Neural progenitor cell (in vitro differentiated cells): ENCODE results near the gene MMP17. TPM values are rescaled to one million over a fixed set of nuclear protein-coding genes. Genes with fewer than 3 reads are reported as not detected.
A peak's percentile ranks its signal among the peaks of the same experiment; 100 is the strongest.

Experiments used
- DNase-seq: peaks from one replicate; pipeline ENCODE4 v3.0.0-alpha.2; 2016; ENCODE audit warnings: low spot score
- H2AFZ ChIP-seq: fragments of 200-600 bp; sonication (generic); replicated peaks from 2 replicates; pipeline ENCODE4 v1.6.1; 2016; ENCODE audit warnings: antibody characterized with exemption
- H3F3A ChIP-seq: fragments of 200-600 bp; sonication (generic); 2 replicates; pipeline ENCODE4 v1.6.1; 2016; ENCODE audit warnings: antibody characterized with exemption, low read depth
- H3K27ac ChIP-seq: fragments of 200-600 bp; sonication (generic); 2 replicates; pipeline ENCODE4 v1.5.1; 2016; ENCODE audit warnings: mild to moderate bottlenecking
- H3K27me3 ChIP-seq: fragments of 200-600 bp; sonication (generic); 2 replicates; pipeline ENCODE4 v1.6.1; 2016; ENCODE audit warnings: mild to moderate bottlenecking, moderate library complexity
- H3K36me3 ChIP-seq: fragments of 200-600 bp; sonication (generic); 2 replicates; pipeline ENCODE4 v1.5.1; 2016
- H3K4me1 ChIP-seq: fragments of 200-600 bp; sonication (generic); 2 replicates; pipeline ENCODE4 v1.6.1; 2016; ENCODE audit warnings: mixed run types
- H3K4me2 ChIP-seq: fragments of 200-600 bp; sonication (generic); 2 replicates; pipeline ENCODE4 v1.6.1; 2016
- H3K4me3 ChIP-seq: fragments of 200-600 bp; sonication (generic); 2 replicates; pipeline ENCODE4 v1.5.1; 2016
- H3K79me2 ChIP-seq: fragments of 200-600 bp; sonication (generic); 2 replicates; pipeline ENCODE4 v1.6.1; 2016; ENCODE audit warnings: low read depth
- H3K9ac ChIP-seq: fragments of 200-600 bp; sonication (generic); 2 replicates; pipeline ENCODE4 v1.6.1; 2016
- H3K9me3 ChIP-seq: fragments of 200-600 bp; sonication (generic); 2 replicates; pipeline ENCODE4 v1.5.1; 2016; ENCODE audit warnings: low read depth
- H4K20me1 ChIP-seq: fragments of 200-600 bp; sonication (generic); 2 replicates; pipeline ENCODE4 v1.6.1; 2016; ENCODE audit warnings: low read depth
- H3K27ac Mint-ChIP-seq: 3 replicates; pipeline ENCODE4 v1.8.0; 2021; ENCODE audit warnings: mixed read lengths
- H3K27me3 Mint-ChIP-seq: 2 replicates; pipeline ENCODE4 v1.8.0; 2022; ENCODE audit warnings: low read depth, mild to moderate bottlenecking, inconsistent platforms, moderate library complexity, mixed read lengths; ENCODE audit not compliant: insufficient read depth
- H3K36me3 Mint-ChIP-seq: 3 replicates; pipeline ENCODE4 v1.8.0; 2021; ENCODE audit warnings: mixed read lengths
- H3K4me1 Mint-ChIP-seq: 3 replicates; pipeline ENCODE4 v1.8.0; 2021; ENCODE audit warnings: mixed read lengths
- H3K4me3 Mint-ChIP-seq: 3 replicates; pipeline ENCODE4 v1.8.0; 2021; ENCODE audit warnings: mild to moderate bottlenecking, moderate library complexity, mixed read lengths
- H3K9me3 Mint-ChIP-seq: 3 replicates; pipeline ENCODE4 v1.8.0; 2020; ENCODE audit warnings: mixed read lengths
- EZH2 ChIP-seq: fragments of 200-600 bp; sonication (generic); IDR thresholded peaks from 2 replicates; pipeline ENCODE4 v1.6.1; 2017; ENCODE audit warnings: antibody characterized with exemption, mild to moderate bottlenecking, moderate library complexity
- EZH2phosphoT487 ChIP-seq: fragments of 200-600 bp; sonication (generic); IDR thresholded peaks from 2 replicates; pipeline ENCODE4 v1.6.1; 2017; ENCODE audit warnings: antibody characterized with exemption
- total RNA-seq: library from RNA; depleted of rRNA; stranded (reverse); fragments of >200 nt; gene quantifications from 2 replicates; pipeline ENCODE4 v1.2.3, GENCODE V29; 2015; ENCODE audit warnings: low replicate concordance
- TF ChIP-seq, protein P1 (sequence below): fragments of 200-600 bp; sonication (generic); IDR thresholded peaks from 2 replicates; pipeline ENCODE4 v1.5.1; 2017; ENCODE audit warnings: antibody characterized with exemption, mild to moderate bottlenecking

The MMP17 gene
- total RNA-seq, 1 donor from 2014 or later, result 2.1 TPM

DNA sequence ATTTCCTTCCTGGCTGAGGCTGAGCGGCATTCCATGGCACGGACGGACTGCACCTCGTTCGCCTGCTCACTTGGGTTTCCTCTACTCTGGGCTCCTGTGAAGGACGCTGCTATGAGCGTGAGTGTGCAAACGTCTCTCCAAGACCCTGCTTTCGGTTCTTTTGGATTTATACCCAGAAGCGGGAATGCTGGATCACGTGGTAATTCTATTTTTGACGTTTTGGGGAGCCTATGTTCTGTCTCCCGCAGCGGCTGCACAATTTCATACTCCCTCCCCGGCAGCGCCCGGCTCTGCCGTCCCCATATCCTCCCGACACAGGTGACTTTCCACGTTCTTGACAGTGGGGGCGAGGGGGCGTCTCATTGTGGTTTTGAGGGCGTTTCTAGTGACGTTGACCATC is 20.6 kb downstream of the MMP17 start:
- Histone ChIP-seq H3K27ac (no peak overlapping the region), H3F3A (no peaks in the 10 kb centered on the region), H3K79me2 (no peaks in the 10 kb centered on the region), H3K4me3 (no peak overlapping the region), H4K20me1 (no peaks in the 10 kb centered on the region), H3K36me3 (no peaks in the 10 kb centered on the region), H3K9ac (no peak overlapping the region), H3K27me3 (no peaks in the 10 kb centered on the region), H2AFZ (no peak overlapping the region), H3K9me3 (no peaks in the 10 kb centered on the region), H3K4me2 (no peak overlapping the region), H3K4me1 (no peaks in the 10 kb centered on the region)
- Mint-ChIP-seq H3K9me3 (no peaks in the 10 kb centered on the region), H3K27ac (no peak overlapping the region), H3K4me3 (no peak overlapping the region), H3K36me3 (no peaks in the 10 kb centered on the region), H3K27me3 (peaks cover 5% of the 10 kb centered on the region), H3K4me1 (no peaks in the 10 kb centered on the region)
- TF ChIP-seq, protein P1, sequence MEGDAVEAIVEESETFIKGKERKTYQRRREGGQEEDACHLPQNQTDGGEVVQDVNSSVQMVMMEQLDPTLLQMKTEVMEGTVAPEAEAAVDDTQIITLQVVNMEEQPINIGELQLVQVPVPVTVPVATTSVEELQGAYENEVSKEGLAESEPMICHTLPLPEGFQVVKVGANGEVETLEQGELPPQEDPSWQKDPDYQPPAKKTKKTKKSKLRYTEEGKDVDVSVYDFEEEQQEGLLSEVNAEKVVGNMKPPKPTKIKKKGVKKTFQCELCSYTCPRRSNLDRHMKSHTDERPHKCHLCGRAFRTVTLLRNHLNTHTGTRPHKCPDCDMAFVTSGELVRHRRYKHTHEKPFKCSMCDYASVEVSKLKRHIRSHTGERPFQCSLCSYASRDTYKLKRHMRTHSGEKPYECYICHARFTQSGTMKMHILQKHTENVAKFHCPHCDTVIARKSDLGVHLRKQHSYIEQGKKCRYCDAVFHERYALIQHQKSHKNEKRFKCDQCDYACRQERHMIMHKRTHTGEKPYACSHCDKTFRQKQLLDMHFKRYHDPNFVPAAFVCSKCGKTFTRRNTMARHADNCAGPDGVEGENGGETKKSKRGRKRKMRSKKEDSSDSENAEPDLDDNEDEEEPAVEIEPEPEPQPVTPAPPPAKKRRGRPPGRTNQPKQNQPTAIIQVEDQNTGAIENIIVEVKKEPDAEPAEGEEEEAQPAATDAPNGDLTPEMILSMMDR, result no peak
- TF ChIP-seq EZH2phosphoT487 (no peak), EZH2 (no peak)
- DNase-seq, result no peak

DNA sequence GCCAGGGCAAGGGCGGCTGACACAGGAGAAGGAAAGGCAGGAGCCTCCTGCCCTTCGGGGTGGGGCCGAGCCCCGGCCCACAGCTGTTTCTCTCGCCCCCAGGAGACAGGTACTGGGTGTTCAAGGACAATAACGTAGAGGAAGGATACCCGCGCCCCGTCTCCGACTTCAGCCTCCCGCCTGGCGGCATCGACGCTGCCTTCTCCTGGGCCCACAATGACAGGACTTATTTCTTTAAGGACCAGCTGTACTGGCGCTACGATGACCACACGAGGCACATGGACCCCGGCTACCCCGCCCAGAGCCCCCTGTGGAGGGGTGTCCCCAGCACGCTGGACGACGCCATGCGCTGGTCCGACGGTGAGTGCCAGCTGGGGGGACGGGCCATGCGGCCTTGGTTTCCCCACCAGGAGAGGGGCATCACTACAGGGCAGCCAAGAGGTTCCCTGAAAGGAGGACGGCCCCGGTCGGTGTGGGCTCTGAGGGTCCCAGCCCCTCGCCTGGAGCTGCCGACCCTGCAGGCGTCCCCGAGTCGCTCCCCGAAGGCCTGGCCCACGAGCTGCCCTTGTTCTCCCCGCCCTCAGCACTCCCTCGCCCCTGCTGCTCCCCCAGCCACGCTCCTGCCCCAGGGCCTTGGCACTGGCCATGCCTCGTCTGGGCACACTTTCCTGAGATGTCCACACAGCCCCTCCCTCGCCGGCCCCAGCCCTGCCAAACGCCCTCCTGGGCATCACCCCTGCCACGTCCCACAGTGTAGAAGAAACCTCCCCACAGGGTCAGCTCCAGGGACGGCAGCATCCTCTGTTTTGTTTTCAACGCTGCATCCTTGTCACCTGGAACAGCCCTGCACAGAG is 21.7 kb downstream of the MMP17 start:
- Histone ChIP-seq H3F3A (no peaks in the 10 kb centered on the region), H3K9ac (no peak overlapping the region), H4K20me1 (no peaks in the 10 kb centered on the region), H3K4me2 (no peak overlapping the region), H3K4me3 (no peak overlapping the region), H3K27ac (no peak overlapping the region), H3K4me1 (no peaks in the 10 kb centered on the region), H3K36me3 (no peaks in the 10 kb centered on the region), H3K27me3 (no peaks in the 10 kb centered on the region), H3K79me2 (no peaks in the 10 kb centered on the region), H2AFZ (no peak overlapping the region), H3K9me3 (no peaks in the 10 kb centered on the region)
- Mint-ChIP-seq H3K9me3 (no peaks in the 10 kb centered on the region), H3K27me3 (peaks cover 8% of the 10 kb centered on the region), H3K27ac (no peak overlapping the region), H3K4me3 (no peak overlapping the region), H3K36me3 (no peaks in the 10 kb centered on the region), H3K4me1 (peaks cover under 1% of the 10 kb centered on the region)
- no peak for DNase-seq
- TF ChIP-seq, protein P1, result no peak
- TF ChIP-seq EZH2 (no peak), EZH2phosphoT487 (no peak)

DNA sequence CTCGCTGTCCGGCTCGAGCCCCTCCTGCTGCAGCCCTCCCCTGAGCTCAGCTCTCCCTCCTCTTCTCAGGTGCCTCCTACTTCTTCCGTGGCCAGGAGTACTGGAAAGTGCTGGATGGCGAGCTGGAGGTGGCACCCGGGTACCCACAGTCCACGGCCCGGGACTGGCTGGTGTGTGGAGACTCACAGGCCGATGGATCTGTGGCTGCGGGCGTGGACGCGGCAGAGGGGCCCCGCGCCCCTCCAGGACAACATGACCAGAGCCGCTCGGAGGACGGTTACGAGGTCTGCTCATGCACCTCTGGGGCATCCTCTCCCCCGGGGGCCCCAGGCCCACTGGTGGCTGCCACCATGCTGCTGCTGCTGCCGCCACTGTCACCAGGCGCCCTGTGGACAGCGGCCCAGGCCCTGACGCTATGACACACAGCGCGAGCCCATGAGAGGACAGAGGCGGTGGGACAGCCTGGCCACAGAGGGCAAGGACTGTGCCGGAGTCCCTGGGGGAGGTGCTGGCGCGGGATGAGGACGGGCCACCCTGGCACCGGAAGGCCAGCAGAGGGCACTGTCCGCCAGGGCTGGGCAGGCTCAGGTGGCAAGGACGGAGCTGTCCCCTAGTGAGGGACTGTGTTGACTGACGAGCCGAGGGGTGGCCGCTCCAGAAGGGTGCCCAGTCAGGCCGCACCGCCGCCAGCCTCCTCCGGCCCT is 22.8 kb downstream of the MMP17 start:
- H3K4me1 Mint-ChIP-seq, result peaks cover 3% of the 10 kb centered on the region
- no peak overlapping the region for H3K4me2 ChIP-seq
- H3K79me2 ChIP-seq, result no peaks in the 10 kb centered on the region
- no peaks in the 10 kb centered on the region for H3K9me3 ChIP-seq
- H3K27me3 Mint-ChIP-seq, result peaks cover 9% of the 10 kb centered on the region
- H3K9ac ChIP-seq, result no peak overlapping the region
- TF ChIP-seq, protein P1, result peak; percentile 76
- TF ChIP-seq EZH2phosphoT487, result no peak
- DNase-seq, result peak; percentile 79
- H3K9me3 Mint-ChIP-seq, result no peaks in the 10 kb centered on the region
- no peaks in the 10 kb centered on the region for H3K27me3 ChIP-seq
- H3K4me1 ChIP-seq, result no peaks in the 10 kb centered on the region
- no peak overlapping the region for H3K4me3 Mint-ChIP-seq
- H3F3A ChIP-seq, result no peaks in the 10 kb centered on the region
- no peak overlapping the region for H3K27ac Mint-ChIP-seq
- H3K27ac ChIP-seq, result no peak overlapping the region
- H3K36me3 Mint-ChIP-seq, result no peaks in the 10 kb centered on the region
- H4K20me1 ChIP-seq, result no peaks in the 10 kb centered on the region
- no peaks in the 10 kb centered on the region for H3K36me3 ChIP-seq
- no peak overlapping the region for H3K4me3 ChIP-seq
- H2AFZ ChIP-seq, result no peak overlapping the region
